ENCODE measurements around the gene DEFB126.
A peak's percentile ranks its signal among the peaks of the same experiment; 100 is the strongest.

Gene DEFB126

GRCh38 chr20:187733-188132 lies 45.3 kb downstream of the DEFB126 start:
- Histone ChIP-seq H3K9me3 (ENCODE audit: control insufficient read depth, insufficient read depth, low read depth, low read length) (peaks cover 3% of the 10 kb centered on the region), H3K36me3 (ENCODE audit: control insufficient read depth in 2 of 2, insufficient read depth in 1 of 2, low read length in 2 of 2) (no peaks in the 10 kb centered on the region), H3K4me3 (ENCODE audit: low read depth, low read length) (no peak overlapping the region), H3K27ac (ENCODE audit: extremely low read depth, low read depth, low read length) (no peak overlapping the region), H3K4me1 (ENCODE audit: control insufficient read depth, insufficient read depth, low read length) (no peaks in the 10 kb centered on the region)
- TF ChIP-seq ZNF692 (tag by site-specific recombination; IDR thresholded peaks at IDR 0.05) = no peak
- 0 out of 2 replicates have a peak, but pooled peaks have one; percentile 15 for TF ChIP-seq ATF2 (tag by site-specific recombination; IDR thresholded peaks at IDR 0.05; ENCODE audit: low read depth)
- ChIA-PET POLR2A (no interaction called here), CTCF (interaction anchor here (1.0 kb wide), 1 partner anchor 32 kb away, joined by 3 read pairs; no protein-coding TSS in a partner anchor)

- no peaks in the 10 kb centered on the region for H3K4me1 ChIP-seq (ENCODE audit: control insufficient read depth, insufficient read depth, low read length)
- H3K4me3 ChIP-seq (ENCODE audit: low read depth, low read length) = no peak within 1 kb of the TSS
- H3K36me3 ChIP-seq (ENCODE audit: control insufficient read depth in 2 of 2, insufficient read depth in 1 of 2, low read length in 2 of 2) = no peaks in the 10 kb centered on the region
- no peak for TF ChIP-seq ZNF433 (tag by site-specific recombination; IDR thresholded peaks at IDR 0.05; ENCODE audit: low read depth)
- TF ChIP-seq ZNF366 (tag by site-specific recombination; conservative IDR thresholded peaks at IDR 0.05) = no peak
- TF ChIP-seq MZF1 (tag by site-specific recombination; IDR thresholded peaks at IDR 0.05; ENCODE audit: borderline replicate concordance) = no peak
- no peak for TF ChIP-seq ZNF112 (tag by site-specific recombination; IDR thresholded peaks at IDR 0.05)
- TF ChIP-seq BCL6B (tag by site-specific recombination; IDR thresholded peaks at IDR 0.05) = no peak
- TF ChIP-seq ZNF677 (tag by site-specific recombination; IDR thresholded peaks at IDR 0.05) = no peak
- no peak for TF ChIP-seq ZNF514 (tag by site-specific recombination; IDR thresholded peaks at IDR 0.05)
- TF ChIP-seq ZNF596 (tag by site-specific recombination; IDR thresholded peaks at IDR 0.05) = no peak
- no peaks in the 10 kb centered on the region for H3K9me3 ChIP-seq (ENCODE audit: control insufficient read depth, insufficient read depth, low read depth, low read length)
- CTCF ChIA-PET = interaction anchor here (0.6 kb wide), 2 partner anchors 13 to 409 kb away, joined by 3 to 4 read pairs; no protein-coding TSS in a partner anchor
- POLR2A ChIA-PET = no interaction called here
- no peak within 1 kb of the TSS for H3K27ac ChIP-seq (ENCODE audit: extremely low read depth, low read depth, low read length)
Measured at GRCh38 chr20:189611-190010, 47.2 kb downstream of the DEFB126 start, which contains the start of gene DEFB128. Gene DEFB128 (minus strand): TSS chr20:189711. CDS start chr20:189623, 88 bp downstream.

All from HEK293 (cell line).